NCI-H460 (cell line): ENCODE results near the gene PDE2A. TPM values are rescaled to one million over a fixed set of nuclear protein-coding genes. Genes with fewer than 3 reads are reported as not detected.

Experiments used
- DNase-seq: peaks from one replicate; pipeline ENCODE4 v3.0.0-alpha.2; 2016; ENCODE audit warnings: low read depth; ENCODE audit errors: extremely low read depth
- total RNA-seq: library from RNA; depleted of rRNA; stranded (reverse); fragments of >200 nt; shearing (Covaris generic); gene quantifications from 2 replicates; pipeline ENCODE4 v1.2.3, GENCODE V29; 2014

PDE2A gene
- total RNA-seq, 1 experiment from 2014 or later = 0.92 TPM

- no peak for DNase-seq
These were observed 32.6 kb downstream of the PDE2A start for GRCh38 chr11:72641522-72642042.

GRCh38 chr11:72639502-72640375 is 34.5 kb downstream of the PDE2A start:
- DNase-seq = no peak

DNA sequence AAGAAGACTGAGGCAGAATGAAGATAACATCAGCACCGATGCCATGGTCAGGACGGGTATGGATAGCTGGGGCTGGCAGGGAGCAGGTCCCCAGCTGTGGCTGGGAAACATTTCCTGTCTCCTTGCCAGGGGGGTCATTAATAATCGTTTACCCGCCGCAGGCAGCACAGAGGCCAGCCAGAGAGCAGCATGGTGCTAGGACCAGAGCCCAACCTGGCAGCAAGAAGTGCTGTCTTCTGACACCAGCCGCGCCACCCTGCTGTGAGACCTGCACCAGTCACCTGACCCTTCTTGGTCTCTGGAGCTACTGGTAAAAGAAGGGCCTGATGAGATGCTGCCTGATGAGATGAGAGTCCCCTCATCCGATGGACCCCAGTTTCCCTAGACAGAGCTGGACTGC is 36.3 kb downstream of the PDE2A start:
- DNase-seq = no peak

DNA sequence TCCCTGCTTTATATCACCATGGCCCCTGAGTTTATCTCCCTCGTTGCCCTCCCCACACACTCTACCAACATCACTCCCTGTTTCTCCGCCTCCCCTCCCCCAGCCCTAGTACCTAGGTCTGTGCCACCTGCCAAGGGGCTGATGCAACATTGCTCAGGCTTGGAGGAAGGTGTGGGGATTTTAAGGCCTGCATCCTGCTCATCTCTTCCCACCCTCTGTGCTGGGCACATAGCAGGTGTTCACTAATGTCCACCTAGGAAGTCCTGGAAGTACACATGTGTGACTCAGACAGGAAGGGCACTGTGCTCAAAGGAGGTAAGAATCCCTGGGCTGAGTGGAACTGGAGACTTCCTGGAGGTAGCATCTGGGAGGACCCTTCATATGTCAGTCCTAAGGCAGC is 37.0 kb downstream of the PDE2A start:
- no peak for DNase-seq

DNA sequence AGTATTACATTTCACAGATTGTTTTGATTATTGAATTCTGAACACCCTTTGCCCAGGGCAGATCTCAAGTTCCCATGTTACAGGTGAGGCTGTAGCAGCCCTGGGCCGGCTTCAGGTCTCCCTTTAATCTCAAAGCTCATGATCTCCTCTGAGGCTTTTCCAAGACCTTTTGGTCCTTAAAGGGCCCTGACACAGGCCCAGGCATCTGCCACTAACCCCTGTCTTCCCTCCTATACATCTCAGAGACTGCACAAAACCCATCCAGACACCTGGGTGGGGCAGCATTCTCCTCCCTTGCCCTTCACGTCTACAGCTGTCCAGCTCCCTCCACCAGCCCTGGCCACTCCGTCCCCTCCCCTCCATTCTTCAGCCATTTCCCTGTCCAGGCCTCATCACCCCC is 37.8 kb downstream of the PDE2A start:
- no peak for DNase-seq

DNA sequence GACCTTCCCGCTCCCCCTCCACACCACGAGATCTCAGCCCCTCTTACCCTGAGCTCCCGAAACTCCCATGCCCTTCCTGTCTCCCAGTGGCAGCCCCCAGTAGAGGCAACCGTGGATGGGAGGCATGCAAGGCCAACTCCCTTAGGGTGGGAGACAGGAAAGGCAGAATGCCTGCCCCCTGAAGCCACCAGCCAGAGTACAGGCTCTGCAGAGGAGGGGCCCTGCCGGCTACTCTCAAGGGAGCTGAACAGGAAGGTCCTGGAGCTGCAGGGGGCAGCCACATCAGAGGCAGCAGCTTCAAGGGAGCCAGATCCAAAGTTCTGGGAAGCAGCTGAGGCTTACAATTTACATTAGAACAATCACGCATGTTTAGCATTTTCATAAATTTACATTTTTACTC is 38.3 kb downstream of the PDE2A start:
- no peak for DNase-seq

DNA sequence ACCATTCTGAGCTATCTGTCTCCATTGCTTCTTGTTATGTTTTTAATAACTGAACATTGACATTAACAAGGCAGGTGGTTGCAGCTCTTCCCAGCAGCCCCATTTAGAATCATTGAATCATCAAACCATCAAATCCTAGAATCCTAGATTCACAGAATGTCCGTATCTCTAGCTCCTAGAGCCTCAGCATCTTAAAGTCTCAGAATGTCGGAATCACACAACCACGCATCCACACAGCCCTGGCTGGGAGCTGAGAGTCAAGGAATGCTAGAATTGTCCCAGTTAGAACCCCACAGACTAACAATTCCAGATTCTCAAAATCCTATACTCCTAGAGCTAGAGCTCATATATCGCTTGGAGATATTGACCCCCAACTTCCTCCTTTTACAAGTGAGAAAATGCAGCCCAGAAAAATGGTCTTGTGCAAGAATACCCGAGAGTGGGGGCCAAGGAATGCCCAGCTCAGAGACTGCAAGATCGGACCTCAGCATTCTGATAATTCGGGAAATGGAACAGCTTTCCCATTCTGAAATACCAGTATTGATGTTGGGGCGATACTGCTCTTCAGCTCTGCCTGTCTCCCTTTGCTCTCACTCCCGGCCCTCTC is 38.8 kb downstream of the PDE2A start:
- no peak for DNase-seq

DNA sequence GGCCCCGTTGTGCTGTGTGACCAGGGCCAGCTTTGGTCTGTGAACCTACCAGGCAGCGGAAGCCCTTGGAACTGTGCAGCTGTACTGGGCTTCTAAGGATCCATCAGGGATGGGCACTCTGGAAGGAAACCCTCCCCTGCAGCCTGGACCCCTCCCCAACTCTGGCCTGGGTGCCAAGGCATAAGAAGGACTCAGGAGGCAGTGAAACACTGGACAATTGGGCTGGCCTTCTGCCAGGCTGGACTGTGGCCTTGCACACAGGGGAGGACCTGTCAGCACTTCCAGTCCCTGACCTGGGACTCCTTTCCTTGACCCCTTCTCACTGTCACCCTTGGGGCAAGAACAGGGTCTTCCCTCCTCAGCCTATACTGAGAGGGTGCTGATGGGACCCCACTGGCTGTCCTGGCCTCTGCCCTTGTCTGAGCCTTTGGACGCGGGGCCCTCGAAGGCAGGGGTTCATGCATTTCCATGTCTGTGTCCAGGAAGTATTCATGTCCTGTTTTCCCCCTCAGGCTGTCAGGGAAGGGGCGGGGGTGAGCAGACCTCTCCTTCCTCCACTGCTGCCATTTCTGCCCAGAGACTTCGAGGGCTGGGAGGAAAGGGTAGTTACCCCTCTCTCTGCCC is 39.6 kb downstream of the PDE2A start:
- DNase-seq = no peak

DNA sequence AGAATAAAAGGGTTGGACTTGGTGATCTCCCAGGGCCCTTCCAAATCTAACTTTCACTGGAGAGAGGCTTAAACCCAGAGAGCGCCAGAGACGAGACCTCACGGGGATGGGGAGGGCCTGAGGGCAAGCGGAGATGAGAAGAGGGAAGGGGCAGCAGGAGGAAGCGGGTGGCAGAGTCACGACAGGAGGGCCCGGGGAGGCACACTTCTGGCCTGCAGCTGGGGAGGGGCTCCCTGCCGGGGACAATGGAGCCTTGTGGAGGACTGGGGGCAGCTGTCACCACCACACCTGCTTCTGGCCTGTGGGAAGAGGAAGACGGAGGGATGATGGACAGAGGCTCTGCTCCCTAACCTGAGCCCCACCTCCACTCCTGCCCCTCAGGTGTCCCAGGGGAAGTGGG is 40.2 kb downstream of the PDE2A start:
- no peak for DNase-seq

DNA sequence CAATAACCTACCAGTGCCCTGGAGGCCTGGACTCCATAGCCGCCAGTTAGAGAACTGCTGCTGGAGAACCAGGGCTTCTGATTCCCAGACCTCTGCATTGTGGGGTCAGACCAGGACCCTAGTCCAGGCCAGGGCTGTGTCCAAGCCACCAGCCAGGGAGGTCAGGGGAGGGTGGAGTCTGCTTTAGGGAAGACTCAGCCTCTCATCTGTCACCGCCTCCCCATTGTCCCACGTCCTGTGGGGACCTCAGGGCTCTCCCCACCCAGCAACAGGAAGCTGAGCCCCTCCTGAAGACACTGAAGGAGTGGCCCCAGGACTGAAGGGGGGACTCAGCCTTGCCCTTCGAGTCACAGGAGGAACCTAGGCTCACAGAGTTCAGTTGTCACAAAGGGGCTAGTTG is 41.2 kb downstream of the PDE2A start:
- no peak for DNase-seq

DNA sequence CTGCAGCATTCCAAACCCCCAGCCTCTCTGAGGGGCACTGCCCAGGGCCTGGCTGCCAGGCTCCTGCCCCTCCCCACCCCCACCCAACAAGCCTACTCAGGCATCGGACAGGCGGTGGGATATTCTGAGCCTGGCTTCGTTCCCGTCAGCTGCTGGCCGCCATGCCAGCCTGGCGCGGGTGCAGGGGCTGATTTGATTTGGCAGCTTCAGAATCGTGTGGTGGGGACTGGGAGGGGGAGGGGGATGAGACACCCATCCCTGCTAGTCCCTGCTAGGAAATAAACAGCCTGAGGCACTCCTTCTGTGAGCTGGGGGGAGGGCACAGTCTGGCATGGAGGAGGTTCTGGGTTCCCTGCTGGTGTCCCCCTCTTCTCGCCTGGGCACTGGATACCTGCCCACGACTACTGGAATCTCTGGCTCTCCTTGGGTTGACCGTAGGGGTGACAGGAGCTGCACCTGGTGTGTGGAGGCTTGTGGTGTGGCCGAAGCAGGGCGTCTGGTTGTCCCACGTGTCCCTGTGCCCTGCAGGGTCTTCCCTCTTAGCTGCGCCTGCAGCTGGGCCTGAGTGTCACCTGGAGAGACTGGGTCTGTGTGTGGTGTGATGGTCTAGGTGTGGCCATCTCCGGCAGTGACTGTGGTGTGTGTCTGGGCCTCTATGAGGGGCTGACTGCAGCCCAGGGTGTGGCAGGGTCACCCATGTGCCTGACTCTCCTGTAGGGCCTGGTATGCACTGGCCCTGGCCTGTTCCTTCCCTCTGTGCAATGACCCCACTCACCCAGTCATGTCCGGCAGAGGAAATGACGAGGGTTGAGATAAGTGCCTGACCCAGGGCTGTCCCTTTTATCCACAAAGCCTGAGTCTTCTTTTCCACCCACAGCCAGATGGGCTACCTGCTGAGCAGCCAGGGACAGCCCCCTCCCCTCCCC is 42.2 kb downstream of the PDE2A start:
- no peak for DNase-seq

DNA sequence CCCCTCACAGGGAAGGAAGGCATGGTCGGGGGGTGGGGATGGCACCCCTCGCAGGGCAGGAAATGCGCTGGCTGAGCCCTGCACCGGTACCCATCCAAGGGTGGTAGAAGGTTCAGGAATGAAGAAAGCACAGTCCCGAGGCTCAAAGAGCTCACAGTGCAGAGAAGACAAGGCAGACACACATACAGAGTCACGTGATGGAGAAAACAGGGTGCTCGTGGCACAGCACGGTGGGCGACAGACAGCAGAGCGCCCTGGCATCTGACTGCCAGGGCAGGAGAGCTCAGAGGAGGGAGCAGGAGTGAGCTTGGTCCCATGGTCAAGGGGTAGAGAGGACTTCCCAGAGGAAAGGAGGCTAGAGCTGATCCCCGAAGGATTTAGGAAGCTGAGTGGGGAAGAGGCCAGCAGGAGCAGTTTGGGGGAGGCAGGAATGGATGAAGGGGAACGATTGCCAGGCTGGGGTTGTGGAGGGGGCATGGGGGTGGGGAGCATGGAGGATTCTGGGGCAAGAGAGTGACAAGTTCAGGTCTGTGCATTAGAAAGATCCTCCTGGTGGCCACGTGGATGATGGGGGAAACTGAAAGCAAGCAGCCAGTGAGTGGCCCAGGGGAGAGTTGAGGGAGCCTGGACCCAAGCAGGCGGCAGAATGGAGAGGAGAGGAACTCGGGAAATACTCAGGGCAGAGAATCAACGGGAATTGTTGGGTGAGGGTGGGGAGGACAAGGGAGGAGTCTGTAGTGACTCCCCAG is 43.9 kb downstream of the PDE2A start:
- no peak for DNase-seq

GRCh38 chr11:72629266-72629665 is 45.0 kb downstream of the PDE2A start:
- DNase-seq = no peak

GRCh38 chr11:72627594-72628281 is 46.5 kb downstream of the PDE2A start:
- no peak for DNase-seq

DNA sequence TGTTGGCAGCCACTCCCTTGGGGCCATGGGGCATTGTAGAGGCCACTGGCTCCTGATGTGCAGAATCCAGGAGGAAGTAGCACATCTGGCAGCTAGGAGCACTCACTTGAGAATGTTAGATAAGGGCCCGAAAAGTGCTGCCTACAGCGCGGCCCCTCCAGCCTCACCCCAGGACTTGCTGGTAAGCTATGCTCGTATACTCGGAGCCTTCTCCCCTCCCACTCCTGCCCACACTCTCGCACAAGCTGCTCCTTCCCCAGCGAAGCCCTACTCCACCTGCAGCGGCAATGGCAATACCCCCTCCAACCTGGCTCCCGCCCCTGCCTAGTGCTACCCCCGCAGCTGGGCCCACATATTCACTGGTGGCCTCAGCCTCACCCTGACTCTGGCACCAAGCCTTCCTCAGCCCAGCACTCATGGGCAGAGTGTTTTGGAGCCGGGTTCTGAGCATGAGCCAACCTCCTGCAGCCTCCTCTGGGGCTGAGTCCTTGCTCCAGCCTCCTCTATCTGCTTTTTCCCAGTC is 47.7 kb downstream of the PDE2A start:
- no peak for DNase-seq

DNA sequence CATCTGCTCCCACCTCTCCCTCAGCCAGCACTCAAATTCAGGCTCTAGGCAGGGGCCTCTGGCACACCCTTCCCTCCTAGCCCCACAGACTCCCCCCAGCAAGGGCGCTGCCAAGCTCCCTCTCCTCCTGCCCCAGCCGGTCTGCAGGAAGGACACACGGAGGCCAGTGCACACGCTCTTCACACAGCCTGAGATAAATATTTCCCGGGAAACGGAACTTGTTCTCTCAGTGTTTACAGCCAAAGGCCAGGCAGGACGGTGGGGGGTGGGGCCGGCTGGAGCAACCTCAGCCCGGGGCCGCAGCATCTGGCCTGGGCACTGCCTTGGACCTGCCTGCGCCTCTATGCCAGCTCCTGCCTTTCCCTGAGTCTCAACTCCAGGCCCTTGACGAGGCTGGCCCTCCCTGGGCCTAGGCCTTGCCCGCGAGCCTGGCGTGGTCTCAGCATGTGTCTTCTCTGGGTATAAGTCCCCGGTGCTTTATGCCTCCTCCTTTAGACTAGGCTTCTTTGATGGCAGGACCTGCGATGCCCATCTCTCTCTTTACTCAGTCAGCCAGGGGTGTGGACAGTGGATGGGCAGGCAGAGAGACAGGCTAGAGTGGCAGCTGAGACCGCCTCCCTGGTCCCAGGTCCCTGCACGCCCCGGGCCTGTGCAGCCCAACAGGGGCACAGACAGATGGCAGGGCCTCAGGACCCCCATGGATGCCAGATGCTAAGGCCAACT is 48.4 kb downstream of the PDE2A start:
- DNase-seq = no peak

GRCh38 chr11:72624496-72625201 is 49.6 kb downstream of the PDE2A start:
- no peak for DNase-seq

DNA sequence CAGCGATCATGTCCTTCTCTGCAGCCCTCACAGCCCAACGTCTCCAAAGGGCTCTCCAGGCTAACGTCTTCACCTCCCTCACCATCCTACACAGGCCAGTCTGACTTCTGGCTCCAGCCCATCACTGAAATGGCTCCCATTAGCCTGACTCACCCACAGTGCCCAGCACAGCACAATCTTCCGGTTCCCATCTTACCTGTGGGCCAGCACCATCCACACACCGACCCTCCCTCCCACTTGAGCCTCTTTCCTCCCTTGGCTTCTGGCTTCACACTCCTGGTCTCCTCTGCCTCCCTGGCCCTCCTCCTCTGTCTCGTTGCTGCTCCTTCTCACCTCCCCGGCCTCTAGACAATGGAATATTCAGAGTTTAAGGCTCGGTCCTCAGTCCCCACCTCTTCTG is 51.2 kb downstream of the PDE2A start:
- DNase-seq = no peak
